ENCODE results near the gene GJB1. TPM values are rescaled to one million over a fixed set of nuclear protein-coding genes. Genes with fewer than 3 reads are reported as not detected.

The GJB1 gene
- total and polyA plus RNA-seq, 2 experiments from 2014 or later: 0.14 TPM; not detected in 1

DNA sequence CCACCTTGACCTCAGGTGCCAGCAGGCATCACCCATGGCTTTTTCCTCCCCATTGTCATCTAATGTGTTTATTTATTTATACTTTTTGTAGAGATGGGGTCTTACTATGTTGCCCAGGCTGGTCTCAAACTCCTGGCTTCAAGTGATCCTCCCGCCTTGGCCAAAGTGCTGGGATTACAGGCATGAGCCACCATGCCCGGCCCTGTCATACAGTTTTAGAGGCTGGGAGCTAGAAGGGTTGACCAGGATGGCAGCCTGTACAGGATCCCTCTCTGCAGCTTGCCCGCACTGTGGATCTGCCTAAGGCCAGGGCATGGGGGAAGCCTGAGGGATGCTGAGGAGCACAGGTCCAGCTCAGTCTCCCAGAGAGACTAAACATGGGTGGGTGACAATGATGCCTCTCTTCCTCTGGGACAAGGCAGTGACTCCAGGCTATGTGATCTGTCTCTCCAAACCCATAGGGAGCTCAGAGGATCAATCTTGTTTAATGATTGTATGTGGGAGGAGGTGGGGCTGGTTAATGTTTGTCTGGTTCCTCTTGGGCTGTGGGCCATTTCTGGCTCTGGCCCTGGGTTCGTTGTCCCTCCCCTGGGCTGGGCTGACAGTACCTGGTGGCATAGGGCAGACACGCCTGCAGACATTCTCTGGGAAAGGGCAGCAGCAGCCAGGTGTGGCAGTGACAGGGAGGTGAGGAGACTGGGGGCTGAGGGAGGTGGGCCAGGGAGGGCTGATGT lies 8.3 kb upstream of the GJB1 start:
- no peaks in the 10 kb centered on the region for H3K9me2 ChIP-seq (ENCODE audit: insufficient read depth)
- no peaks in the 10 kb centered on the region for H3F3A ChIP-seq (replicated peaks; ENCODE audit: low read depth)
- no peaks in the 10 kb centered on the region for H3K79me2 ChIP-seq (replicated peaks; ENCODE audit: insufficient read depth)
- H3K36me3 Mint-ChIP-seq (ENCODE audit: low read depth): no peaks in the 10 kb centered on the region
- H3K27ac Mint-ChIP-seq: no peak overlapping the region
- H3K9me3 Mint-ChIP-seq: no peaks in the 10 kb centered on the region; the same call in 2 of the 3 replicates
- H3K27ac ChIP-seq (ENCODE audit: low read depth): no peak overlapping the region
- H3K4me1 ChIP-seq (ENCODE audit: insufficient read depth): peaks cover 7% of the 10 kb centered on the region; the same call in 1 of the 2 replicates
- H3K4me2 ChIP-seq: no peak overlapping the region
- no peak overlapping the region for H2AFZ ChIP-seq
- peaks cover 1% of the 10 kb centered on the region for H3K27me3 Mint-ChIP-seq (ENCODE audit: insufficient read depth, low read depth, poor library complexity)
- H3K4me3 ChIP-seq: no peak overlapping the region
- H3K4me1 Mint-ChIP-seq: peaks cover 28% of the 10 kb centered on the region
- ATAC-seq (no peak), DNase-seq (ENCODE audit: low spot score) (no peak)
- no peaks in the 10 kb centered on the region for H4K20me1 ChIP-seq (replicated peaks; ENCODE audit: insufficient read depth)
- H3K36me3 ChIP-seq (ENCODE audit: insufficient read depth): no peaks in the 10 kb centered on the region
- no peak for TF ChIP-seq JUNB (IDR thresholded peaks at IDR 0.05; ENCODE audit: unreplicated experiment)
- TF ChIP-seq ETS1 (IDR thresholded peaks at IDR 0.05): no peak
- TF ChIP-seq EZH2phosphoT487 (IDR thresholded peaks at IDR 0.05; ENCODE audit: unreplicated experiment): no peak
- H3K27me3 ChIP-seq (ENCODE audit: insufficient read depth): no peaks in the 10 kb centered on the region
- H3K4me3 Mint-ChIP-seq: no peak overlapping the region

DNA sequence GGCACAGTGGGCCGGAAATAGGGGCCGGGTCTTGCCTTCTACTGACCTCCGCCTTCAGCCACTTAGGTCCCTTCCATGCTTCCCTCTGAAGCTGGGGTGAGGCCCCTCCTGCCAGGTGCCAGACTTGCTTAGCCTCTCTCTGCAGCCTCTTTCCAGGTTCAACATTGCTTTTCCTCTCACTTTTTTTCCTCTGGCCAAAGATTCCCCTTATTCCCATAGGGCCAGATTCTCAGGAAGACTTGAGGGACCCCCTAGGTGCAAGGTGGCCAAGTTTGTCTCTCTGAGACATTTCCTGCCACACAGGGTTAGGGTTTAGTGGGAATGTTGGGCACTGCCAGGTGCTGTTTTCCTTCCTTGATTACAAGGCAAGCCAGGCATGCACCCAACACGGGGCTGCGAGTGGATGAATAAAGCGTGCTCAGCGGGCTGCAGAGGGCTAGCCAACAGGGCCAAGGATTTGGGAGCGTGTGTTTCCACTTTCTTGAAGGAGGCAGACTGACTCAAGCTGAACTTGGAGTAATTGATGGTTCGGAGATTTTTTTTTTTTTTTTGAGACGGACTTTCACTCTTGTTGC lies 7.6 kb upstream of the GJB1 start:
- H3K27me3 ChIP-seq (ENCODE audit: insufficient read depth): no peaks in the 10 kb centered on the region
- no peaks in the 10 kb centered on the region for H3F3A ChIP-seq (replicated peaks; ENCODE audit: low read depth)
- Mint-ChIP-seq H3K4me1 (peaks cover 28% of the 10 kb centered on the region), H3K36me3 (ENCODE audit: low read depth) (no peaks in the 10 kb centered on the region), H3K27ac (no peak overlapping the region), H3K4me3 (no peak overlapping the region), H3K9me3 (no peaks in the 10 kb centered on the region; the same call in 2 of the 3 replicates), H3K27me3 (ENCODE audit: insufficient read depth, low read depth, poor library complexity) (peaks cover under 1% of the 10 kb centered on the region)
- H3K36me3 ChIP-seq (ENCODE audit: insufficient read depth): no peaks in the 10 kb centered on the region
- ATAC-seq: no peak
- TF ChIP-seq POLR2AphosphoS5 (IDR thresholded peaks at IDR 0.05; ENCODE audit: low read depth) (no peak), NANOG (IDR thresholded peaks at IDR 0.05; ENCODE audit: borderline replicate concordance) (no peak), EZH2phosphoT487 (IDR thresholded peaks at IDR 0.05; ENCODE audit: unreplicated experiment) (no peak), ZNF331 (CRISPR knock-in tag; IDR thresholded peaks at IDR 0.05; ENCODE audit: low read depth) (no peak), ZNF114 (CRISPR knock-in tag; IDR thresholded peaks at IDR 0.05) (no peak), ETS1 (IDR thresholded peaks at IDR 0.05) (no peak), CREB1 (CRISPR knock-in tag; IDR thresholded peaks at IDR 0.05; ENCODE audit: low read depth) (no peak), REST (IDR thresholded peaks at IDR 0.05; ENCODE audit: unreplicated experiment) (no peak)
- no peak overlapping the region for H3K4me3 ChIP-seq
- H3K9me2 ChIP-seq (ENCODE audit: insufficient read depth): no peaks in the 10 kb centered on the region
- no peak overlapping the region for H3K4me2 ChIP-seq
- H3K79me2 ChIP-seq (replicated peaks; ENCODE audit: insufficient read depth): no peaks in the 10 kb centered on the region
- H3K4me1 ChIP-seq (ENCODE audit: insufficient read depth): peaks cover 7% of the 10 kb centered on the region; the same call in 1 of the 2 replicates
- DNase-seq (ENCODE audit: low spot score): no peak
- H3K27ac ChIP-seq (ENCODE audit: low read depth): no peak overlapping the region
- no peak overlapping the region for H2AFZ ChIP-seq
- no peaks in the 10 kb centered on the region for H4K20me1 ChIP-seq (replicated peaks; ENCODE audit: insufficient read depth)
